ENCODE data around the gene TTC39A. TPM values are rescaled to one million over a fixed set of nuclear protein-coding genes. Genes with fewer than 3 reads are reported as not detected.
A peak's percentile ranks its signal among the peaks of the same experiment; 100 is the strongest.

Gene TTC39A
- polyA plus RNA-seq, 2 of the 4 experiments (the other 2 are of a cell fraction) = 1.4 to 6.2 TPM

DNA sequence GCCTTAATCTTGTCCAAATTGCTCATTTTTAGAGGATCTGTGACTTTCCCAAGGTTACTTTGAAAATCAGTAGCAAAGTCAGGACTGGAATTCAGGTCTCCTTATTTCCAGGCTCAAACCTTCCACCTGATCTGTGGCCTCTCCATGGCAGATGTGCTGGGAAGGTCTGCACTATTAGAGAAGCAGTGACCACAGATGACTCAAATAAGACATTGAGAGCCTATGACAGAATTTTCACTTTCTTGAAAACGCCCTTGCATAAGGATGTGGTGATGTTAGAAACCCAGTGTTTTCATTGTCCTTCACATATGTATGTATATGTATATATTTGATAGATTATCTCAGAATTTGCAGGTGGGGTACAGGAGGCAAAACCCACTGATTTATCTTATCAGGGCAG lies 45.3 kb downstream of the TTC39A start:
- TF ChIP-seq MAFK (IDR thresholded peaks at IDR 0.05; ENCODE audit: partially characterized antibody) = no peak
- TF ChIP-seq FOSL2 (IDR thresholded peaks at IDR 0.05) = no peak
- no peak for TF ChIP-seq FOSL2 (CRISPR knock-in tag; IDR thresholded peaks at IDR 0.05)
- TF ChIP-seq CHD4 (IDR thresholded peaks at IDR 0.05; ENCODE audit: borderline replicate concordance) = no peak
- TF ChIP-seq TP53 (CRISPR knock-in tag; IDR thresholded peaks at IDR 0.05) = no peak
- TF ChIP-seq, protein P1, sequence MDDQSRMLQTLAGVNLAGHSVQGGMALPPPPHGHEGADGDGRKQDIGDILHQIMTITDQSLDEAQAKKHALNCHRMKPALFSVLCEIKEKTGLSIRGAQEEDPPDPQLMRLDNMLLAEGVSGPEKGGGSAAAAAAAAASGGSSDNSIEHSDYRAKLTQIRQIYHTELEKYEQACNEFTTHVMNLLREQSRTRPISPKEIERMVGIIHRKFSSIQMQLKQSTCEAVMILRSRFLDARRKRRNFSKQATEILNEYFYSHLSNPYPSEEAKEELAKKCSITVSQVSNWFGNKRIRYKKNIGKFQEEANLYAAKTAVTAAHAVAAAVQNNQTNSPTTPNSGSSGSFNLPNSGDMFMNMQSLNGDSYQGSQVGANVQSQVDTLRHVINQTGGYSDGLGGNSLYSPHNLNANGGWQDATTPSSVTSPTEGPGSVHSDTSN (IDR thresholded peaks at IDR 0.05) = no peak
- ATAC-seq (no peak), FAIRE-seq (no peak), DNase-seq (ENCODE audit: low read depth in 1 of 2, low spot score in 1 of 2) (no peak)
- no peak overlapping the region for H3K27ac ChIP-seq
- H3K9me3 ChIP-seq = no peaks in the 10 kb centered on the region
- no peak overlapping the region for H3K4me2 ChIP-seq
- ChIA-PET POLR2A (no interaction called here), CTCF (no interaction called here)
- peaks cover 10% of the 10 kb centered on the region; the same call in 2 of the 3 replicates for H3K4me1 ChIP-seq
- H3K4me3 ChIP-seq = no peak overlapping the region
- 73% methylated on average over 1 of the region's 1 CpG for WGBS (ENCODE audit: missing lambda C conversion rate)

DNA sequence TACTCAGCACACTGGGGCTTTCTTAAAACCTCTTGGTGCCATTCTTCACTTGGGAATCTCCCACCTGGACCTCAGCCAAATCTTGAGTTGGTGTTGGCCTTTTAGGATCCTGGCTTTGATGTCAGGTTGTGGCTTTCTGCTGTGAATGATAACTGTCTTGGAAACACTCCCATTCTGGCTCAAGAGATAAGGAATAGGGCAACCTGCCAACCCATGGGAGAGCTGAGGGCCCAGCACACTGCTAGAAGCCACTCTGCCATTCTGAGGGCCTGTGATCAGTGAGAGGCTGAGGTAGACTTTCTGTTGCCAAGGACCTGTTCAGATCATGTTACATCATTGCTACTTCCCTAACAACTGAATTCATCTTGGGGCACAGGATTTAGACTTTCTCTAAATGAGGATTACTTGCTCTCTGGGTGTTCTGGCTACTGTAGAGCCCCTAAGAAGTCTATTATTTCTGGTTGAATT lies 45.8 kb downstream of the TTC39A start:
- ChIA-PET CTCF (no interaction called here), POLR2A (no interaction called here)
- no peak overlapping the region for H3K27ac ChIP-seq
- FAIRE-seq (no peak), DNase-seq (ENCODE audit: low read depth in 1 of 2, low spot score in 1 of 2) (peak in 1 of 2 experiments; percentile 19), ATAC-seq (peak in 1 of 2 experiments; percentile 44; a peak in 3 of 6 replicates)
- no peak overlapping the region for H3K4me3 ChIP-seq
- 0 out of 3 replicates have a peak overlapping the region, but pooled peaks have one; percentile 13 for H3K4me2 ChIP-seq
- TF ChIP-seq, protein P2, sequence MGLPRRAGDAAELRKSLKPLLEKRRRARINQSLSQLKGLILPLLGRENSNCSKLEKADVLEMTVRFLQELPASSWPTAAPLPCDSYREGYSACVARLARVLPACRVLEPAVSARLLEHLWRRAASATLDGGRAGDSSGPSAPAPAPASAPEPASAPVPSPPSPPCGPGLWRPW (IDR thresholded peaks at IDR 0.05) = no peak
- TF ChIP-seq POLR2A (IDR thresholded peaks at IDR 0.05; ENCODE audit: low read length) = no peak
- TF ChIP-seq ZSCAN20 (CRISPR knock-in tag; IDR thresholded peaks at IDR 0.05) = no peak
- no peak for TF ChIP-seq RFX5 (IDR thresholded peaks at IDR 0.05)
- no peak for TF ChIP-seq RNF2 (IDR thresholded peaks at IDR 0.05; ENCODE audit: borderline replicate concordance, low read depth)
- H3K4me1 ChIP-seq = peaks cover 10% of the 10 kb centered on the region; the same call in 2 of the 3 replicates
- H3K9me3 ChIP-seq = no peaks in the 10 kb centered on the region

DNA sequence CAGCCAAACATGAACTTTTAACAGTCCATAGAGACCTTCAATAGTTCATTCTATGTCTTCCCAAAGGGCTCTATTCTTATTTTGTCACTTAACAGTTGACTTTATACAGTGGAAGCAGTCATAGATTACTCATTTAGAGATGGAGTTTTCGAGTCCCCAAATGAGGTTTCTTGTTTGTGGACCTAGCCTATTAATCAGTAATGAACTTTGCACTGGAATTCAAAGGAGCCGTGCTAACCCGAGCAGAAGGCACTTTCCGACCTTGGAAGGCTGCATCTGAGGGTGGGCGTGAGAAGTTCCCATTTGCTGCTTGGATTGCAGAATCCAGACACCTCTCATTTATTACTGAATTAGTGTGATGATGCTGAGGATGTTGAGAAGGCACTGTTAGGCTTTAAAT lies 46.4 kb downstream of the TTC39A start:
- Histone ChIP-seq H3K27ac (no peak overlapping the region), H3K9me3 (no peaks in the 10 kb centered on the region), H3K4me2 (0 out of 3 replicates have a peak overlapping the region, but pooled peaks have one; percentile 13), H3K4me1 (peaks cover 10% of the 10 kb centered on the region; the same call in 2 of the 3 replicates), H3K4me3 (no peak overlapping the region)
- DNase-seq (ENCODE audit: low read depth in 1 of 2, low spot score in 1 of 2) (no peak), FAIRE-seq (no peak), ATAC-seq (no peak)
- CTCF ChIA-PET = no interaction called here
- TF ChIP-seq RNF2 (IDR thresholded peaks at IDR 0.05; ENCODE audit: borderline replicate concordance, low read depth) (no peak), TFCP2L1 (CRISPR knock-in tag; IDR thresholded peaks at IDR 0.05) (no peak), POLR2A (IDR thresholded peaks at IDR 0.05; ENCODE audit: low read length) (no peak), RFX5 (IDR thresholded peaks at IDR 0.05) (no peak), NR3C1 (IDR thresholded peaks at IDR 0.05) (no peak), KDM1A (IDR thresholded peaks at IDR 0.05; ENCODE audit: low read depth) (no peak), ZSCAN20 (CRISPR knock-in tag; IDR thresholded peaks at IDR 0.05) (no peak), CBX2 (IDR thresholded peaks at IDR 0.05; ENCODE audit: borderline replicate concordance, low read depth) (no peak), PHF8 (IDR thresholded peaks at IDR 0.05; ENCODE audit: borderline replicate concordance, low read depth) (no peak), CEBPB (IDR thresholded peaks at IDR 0.05) (no peak), KDM5A (IDR thresholded peaks at IDR 0.05) (no peak), HOXA7 (CRISPR knock-in tag; IDR thresholded peaks at IDR 0.05) (no peak), ZNF302 (CRISPR knock-in tag; IDR thresholded peaks at IDR 0.05) (no peak), MAFK (IDR thresholded peaks at IDR 0.05; ENCODE audit: partially characterized antibody) (no peak), SMC3 (IDR thresholded peaks at IDR 0.05) (no peak), FOSL2 (IDR thresholded peaks at IDR 0.05) (no peak), FOSL2 (CRISPR knock-in tag; IDR thresholded peaks at IDR 0.05) (no peak)
- TF ChIP-seq, protein P2 (IDR thresholded peaks at IDR 0.05) = no peak
- TF ChIP-seq, protein P3, sequence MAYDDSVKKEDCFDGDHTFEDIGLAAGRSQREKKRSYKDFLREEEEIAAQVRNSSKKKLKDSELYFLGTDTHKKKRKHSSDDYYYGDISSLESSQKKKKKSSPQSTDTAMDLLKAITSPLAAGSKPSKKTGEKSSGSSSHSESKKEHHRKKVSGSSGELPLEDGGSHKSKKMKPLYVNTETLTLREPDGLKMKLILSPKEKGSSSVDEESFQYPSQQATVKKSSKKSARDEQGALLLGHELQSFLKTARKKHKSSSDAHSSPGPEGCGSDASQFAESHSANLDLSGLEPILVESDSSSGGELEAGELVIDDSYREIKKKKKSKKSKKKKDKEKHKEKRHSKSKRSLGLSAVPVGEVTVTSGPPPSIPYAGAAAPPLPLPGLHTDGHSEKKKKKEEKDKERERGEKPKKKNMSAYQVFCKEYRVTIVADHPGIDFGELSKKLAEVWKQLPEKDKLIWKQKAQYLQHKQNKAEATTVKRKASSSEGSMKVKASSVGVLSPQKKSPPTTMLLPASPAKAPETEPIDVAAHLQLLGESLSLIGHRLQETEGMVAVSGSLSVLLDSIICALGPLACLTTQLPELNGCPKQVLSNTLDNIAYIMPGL (CRISPR knock-in tag; IDR thresholded peaks at IDR 0.05; ENCODE audit: borderline replicate concordance) = no peak
- TF ChIP-seq, protein P4, sequence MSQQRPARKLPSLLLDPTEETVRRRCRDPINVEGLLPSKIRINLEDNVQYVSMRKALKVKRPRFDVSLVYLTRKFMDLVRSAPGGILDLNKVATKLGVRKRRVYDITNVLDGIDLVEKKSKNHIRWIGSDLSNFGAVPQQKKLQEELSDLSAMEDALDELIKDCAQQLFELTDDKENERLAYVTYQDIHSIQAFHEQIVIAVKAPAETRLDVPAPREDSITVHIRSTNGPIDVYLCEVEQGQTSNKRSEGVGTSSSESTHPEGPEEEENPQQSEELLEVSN (IDR thresholded peaks at IDR 0.05; ENCODE audit: borderline replicate concordance, low read depth) = no peak
- TF ChIP-seq, protein P5, sequence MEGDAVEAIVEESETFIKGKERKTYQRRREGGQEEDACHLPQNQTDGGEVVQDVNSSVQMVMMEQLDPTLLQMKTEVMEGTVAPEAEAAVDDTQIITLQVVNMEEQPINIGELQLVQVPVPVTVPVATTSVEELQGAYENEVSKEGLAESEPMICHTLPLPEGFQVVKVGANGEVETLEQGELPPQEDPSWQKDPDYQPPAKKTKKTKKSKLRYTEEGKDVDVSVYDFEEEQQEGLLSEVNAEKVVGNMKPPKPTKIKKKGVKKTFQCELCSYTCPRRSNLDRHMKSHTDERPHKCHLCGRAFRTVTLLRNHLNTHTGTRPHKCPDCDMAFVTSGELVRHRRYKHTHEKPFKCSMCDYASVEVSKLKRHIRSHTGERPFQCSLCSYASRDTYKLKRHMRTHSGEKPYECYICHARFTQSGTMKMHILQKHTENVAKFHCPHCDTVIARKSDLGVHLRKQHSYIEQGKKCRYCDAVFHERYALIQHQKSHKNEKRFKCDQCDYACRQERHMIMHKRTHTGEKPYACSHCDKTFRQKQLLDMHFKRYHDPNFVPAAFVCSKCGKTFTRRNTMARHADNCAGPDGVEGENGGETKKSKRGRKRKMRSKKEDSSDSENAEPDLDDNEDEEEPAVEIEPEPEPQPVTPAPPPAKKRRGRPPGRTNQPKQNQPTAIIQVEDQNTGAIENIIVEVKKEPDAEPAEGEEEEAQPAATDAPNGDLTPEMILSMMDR (IDR thresholded peaks at IDR 0.05) = no peak
- POLR2A ChIA-PET = no interaction called here
- 69% methylated on average over 5 of the region's 5 CpGs for WGBS (ENCODE audit: missing lambda C conversion rate)
